ENCODE results near the gene UGT1A6. TPM values are rescaled to one million over a fixed set of nuclear protein-coding genes. Genes with fewer than 3 reads are reported as not detected.

UGT1A6 gene
- total and polyA plus RNA-seq, 2 experiments from 2014 or later, result not detected

GRCh38 chr2:233714121-233714520, 21.4 kb downstream of the UGT1A6 start:
- TF ChIP-seq STAT1 (IDR thresholded peaks at IDR 0.05; ENCODE audit: unreplicated experiment), result no peak
- H3K27me3 ChIP-seq (ENCODE audit: insufficient read depth), result no peaks in the 10 kb centered on the region
- Mint-ChIP-seq H3K27ac (no peak overlapping the region), H3K4me3 (no peak overlapping the region), H3K4me1 (peaks cover 4% of the 10 kb centered on the region; the same call in 1 of the 3 replicates), H3K36me3 (ENCODE audit: low read depth) (no peaks in the 10 kb centered on the region), H3K27me3 (ENCODE audit: insufficient read depth, low read depth, poor library complexity) (peaks cover 13% of the 10 kb centered on the region), H3K9me3 (peaks cover 5% of the 10 kb centered on the region; the same call in 2 of the 3 replicates)
- no peak overlapping the region for H2AFZ ChIP-seq
- no peak overlapping the region for H3K4me3 ChIP-seq
- ATAC-seq, result no peak
- H3K27ac ChIP-seq (ENCODE audit: low read depth), result no peak overlapping the region
- H3K9me2 ChIP-seq (ENCODE audit: insufficient read depth), result no peaks in the 10 kb centered on the region
- no peak overlapping the region for H3K4me2 ChIP-seq
- H3K79me2 ChIP-seq (replicated peaks; ENCODE audit: insufficient read depth), result no peaks in the 10 kb centered on the region
- H3K4me1 ChIP-seq (ENCODE audit: insufficient read depth), result no peaks in the 10 kb centered on the region
- no peak for DNase-seq (ENCODE audit: low spot score)
- H4K20me1 ChIP-seq (replicated peaks; ENCODE audit: insufficient read depth), result no peaks in the 10 kb centered on the region
- H3K36me3 ChIP-seq (ENCODE audit: insufficient read depth), result no peaks in the 10 kb centered on the region
- H3F3A ChIP-seq (replicated peaks; ENCODE audit: low read depth), result no peaks in the 10 kb centered on the region

GRCh38 chr2:233718552-233718951, 25.9 kb downstream of the UGT1A6 start, which contains the start of gene UGT1A4:
Gene UGT1A4, plus strand, starts transcription at chr2:233718736. Its CDS starts 85 bp downstream, at chr2:233718821.
- H3K27me3 Mint-ChIP-seq (ENCODE audit: insufficient read depth, low read depth, poor library complexity), result peaks cover 7% of the 10 kb centered on the region
- ATAC-seq, result no peak

More at GRCh38 chr2:233718552-233718951, 25.9 kb downstream of the UGT1A6 start, which contains the start of gene UGT1A4:
- Mint-ChIP-seq H3K4me1 (no peaks in the 10 kb centered on the region), H3K4me3 (no peak within 1 kb of the TSS), H3K36me3 (ENCODE audit: low read depth) (peaks cover 3% of the 10 kb centered on the region; the same call in 1 of the 3 replicates), H3K9me3 (peaks cover 18% of the 10 kb centered on the region), H3K27ac (no peak within 1 kb of the TSS)
- no peak within 1 kb of the TSS for H3K4me2 ChIP-seq
- H3K27ac ChIP-seq (ENCODE audit: low read depth), result no peak within 1 kb of the TSS
- H3K4me3 ChIP-seq, result no peak within 1 kb of the TSS
- no peaks in the 10 kb centered on the region for H3K4me1 ChIP-seq (ENCODE audit: insufficient read depth)
- H3K9me2 ChIP-seq (ENCODE audit: insufficient read depth), result no peaks in the 10 kb centered on the region
- no peaks in the 10 kb centered on the region for H3F3A ChIP-seq (replicated peaks; ENCODE audit: low read depth)
- no peaks in the 10 kb centered on the region for H4K20me1 ChIP-seq (replicated peaks; ENCODE audit: insufficient read depth)
- no peaks in the 10 kb centered on the region for H3K36me3 ChIP-seq (ENCODE audit: insufficient read depth)
- no peak for DNase-seq (ENCODE audit: low spot score)
- no peaks in the 10 kb centered on the region for H3K27me3 ChIP-seq (ENCODE audit: insufficient read depth)
- TF ChIP-seq ZNF462 (CRISPR knock-in tag; IDR thresholded peaks at IDR 0.05) (no peak), CREB1 (CRISPR knock-in tag; IDR thresholded peaks at IDR 0.05; ENCODE audit: low read depth) (no peak), JUNB (IDR thresholded peaks at IDR 0.05; ENCODE audit: unreplicated experiment) (no peak), ZNF114 (CRISPR knock-in tag; IDR thresholded peaks at IDR 0.05) (no peak), STAT1 (IDR thresholded peaks at IDR 0.05; ENCODE audit: unreplicated experiment) (no peak)
- H2AFZ ChIP-seq, result no peak within 1 kb of the TSS
- no peaks in the 10 kb centered on the region for H3K79me2 ChIP-seq (replicated peaks; ENCODE audit: insufficient read depth)

All from GM23338 (cell line).